SK-N-DZ (cell line): Measurements from ENCODE around the gene SLC49A3. TPM values are rescaled to one million over a fixed set of nuclear protein-coding genes. Genes with fewer than 3 reads are reported as not detected.
"Not testable (repeated sequence)": the region's sequence is repeated elsewhere in the genome, so short reads cannot be mapped to it uniquely, and the experiment has no call there.

ENCODE experiments used
- DNase-seq: peaks from one replicate; pipeline ENCODE4 v3.0.0-alpha.2; 2015; ENCODE audit warnings: low spot score
- polyA plus RNA-seq, 2 experiments: library from polyadenylated mRNA; depleted of rRNA; stranded (reverse); fragments of >200 nt; gene quantifications; 2 replicates each; pipeline ENCODE4 v1.2.3, GENCODE V29; 2014

The SLC49A3 gene
- polyA plus RNA-seq (2014; cell fraction: cytosol; rRNA removed), result not detected in 2 replicates
- polyA plus RNA-seq (2014; cell fraction: nucleus; rRNA removed), result not detected in 2 replicates

DNA sequence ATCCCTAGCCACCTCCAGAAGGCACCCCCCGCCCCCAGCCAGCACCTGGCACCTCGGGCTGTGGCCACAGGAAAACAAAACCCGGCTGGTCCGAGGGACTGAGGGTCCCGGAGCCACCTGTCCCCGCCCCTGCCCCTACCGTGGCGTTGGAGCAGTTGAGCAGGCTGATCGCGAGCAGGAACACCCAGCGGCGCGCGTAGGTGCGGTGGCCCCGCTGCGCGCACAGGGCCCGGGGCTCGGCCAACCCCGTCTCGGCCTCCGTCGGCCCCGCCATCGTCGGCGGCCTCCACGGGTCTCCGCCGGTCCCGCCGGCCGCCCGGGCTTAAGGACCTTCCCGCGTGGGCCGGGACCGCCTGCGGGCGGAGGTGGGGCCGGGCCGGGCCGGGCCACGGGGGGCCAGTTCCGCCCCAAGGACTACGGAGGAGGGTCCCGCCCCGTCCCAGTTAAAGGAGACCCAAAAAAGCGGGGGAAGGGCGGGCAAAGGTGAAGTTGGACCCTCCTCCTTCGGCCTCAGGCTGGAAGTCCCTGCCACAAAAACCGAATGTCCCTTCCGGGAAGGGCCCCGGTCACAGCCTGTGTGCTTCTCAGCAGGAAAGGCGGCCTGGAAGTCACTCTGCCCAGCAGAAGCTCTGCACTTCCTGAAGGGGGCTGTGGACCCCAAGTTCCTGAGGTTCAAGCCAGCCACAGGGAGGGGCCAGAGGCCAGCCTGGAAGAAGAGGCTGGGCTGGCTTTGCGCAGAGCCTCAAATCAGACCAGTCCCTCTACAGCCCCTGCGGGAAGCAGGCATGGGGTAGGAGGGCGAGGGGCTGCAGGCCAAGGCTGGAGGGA lies at the start of gene SLC49A3:
TSS of gene SLC49A3 (minus strand) at position 298 of the 828 bp plus-strand sequence. CDS start at position 274, 24 bp downstream.
- DNase-seq, result no peak

GRCh38 chr4:736561-736960 lies 47.6 kb upstream of the SLC49A3 start:
- not testable (repeated sequence) for DNase-seq

GRCh38 chr4:735583-735982 lies 46.6 kb upstream of the SLC49A3 start:
- no peak for DNase-seq

GRCh38 chr4:734951-735350 lies 46.0 kb upstream of the SLC49A3 start:
- no peak for DNase-seq

DNA sequence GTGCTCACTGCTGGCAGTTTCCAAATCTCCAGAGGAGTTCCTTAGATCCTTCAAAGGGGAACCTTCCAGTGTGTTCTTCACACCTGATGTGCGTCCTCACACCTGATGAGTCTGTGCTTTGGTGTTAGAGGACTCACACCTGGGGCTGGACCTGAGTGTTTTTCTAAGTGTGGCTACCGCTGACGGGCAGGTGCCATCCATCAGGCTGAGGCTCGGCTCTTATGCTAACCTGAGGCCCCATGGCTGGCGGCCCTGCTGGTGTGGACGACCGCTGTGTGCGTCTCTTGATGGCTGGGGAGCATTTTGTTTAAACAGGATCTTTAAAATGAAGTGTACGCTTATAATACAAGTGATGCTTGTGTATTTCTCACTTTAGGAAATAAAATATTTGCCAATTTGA lies 45.1 kb upstream of the SLC49A3 start:
- DNase-seq, result no peak

GRCh38 chr4:733631-733980 lies 44.7 kb upstream of the SLC49A3 start:
- DNase-seq, result no peak

DNA sequence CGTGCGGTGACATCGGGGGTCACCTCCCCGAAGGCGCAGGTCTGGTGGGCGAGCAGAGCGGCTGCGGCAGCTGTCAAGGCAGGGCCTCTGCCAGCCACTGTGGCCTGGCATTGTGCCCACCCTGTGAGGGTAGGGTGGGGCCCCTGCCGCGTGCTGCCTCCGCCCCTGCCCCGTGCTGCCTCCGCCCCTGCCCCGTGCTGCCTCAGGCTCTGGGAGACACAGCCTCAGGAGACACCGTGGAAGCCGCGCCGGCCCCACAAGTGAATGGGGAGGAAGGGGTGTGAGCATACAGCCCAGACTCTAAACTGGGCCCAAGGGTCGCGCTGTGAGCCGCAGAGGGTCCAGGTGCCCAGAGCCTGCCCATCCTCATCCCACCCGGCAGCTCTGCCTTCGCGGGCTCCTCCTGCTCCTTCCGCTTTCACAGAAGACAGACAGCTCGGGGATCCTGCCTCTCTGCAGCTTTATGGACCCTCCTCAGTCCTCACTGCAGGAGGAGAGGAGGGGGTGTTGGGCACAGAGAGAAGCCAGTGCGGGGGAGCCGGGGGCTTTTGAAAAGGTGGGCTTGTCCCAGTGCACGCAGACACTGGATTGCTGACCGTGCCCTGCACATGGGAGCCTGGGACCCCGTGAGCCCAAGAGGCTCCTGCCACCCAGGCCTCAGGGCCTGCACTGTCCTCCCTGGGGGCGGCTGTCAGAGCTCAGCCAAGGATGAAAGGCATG lies 44.1 kb upstream of the SLC49A3 start:
- DNase-seq, result no peak

DNA sequence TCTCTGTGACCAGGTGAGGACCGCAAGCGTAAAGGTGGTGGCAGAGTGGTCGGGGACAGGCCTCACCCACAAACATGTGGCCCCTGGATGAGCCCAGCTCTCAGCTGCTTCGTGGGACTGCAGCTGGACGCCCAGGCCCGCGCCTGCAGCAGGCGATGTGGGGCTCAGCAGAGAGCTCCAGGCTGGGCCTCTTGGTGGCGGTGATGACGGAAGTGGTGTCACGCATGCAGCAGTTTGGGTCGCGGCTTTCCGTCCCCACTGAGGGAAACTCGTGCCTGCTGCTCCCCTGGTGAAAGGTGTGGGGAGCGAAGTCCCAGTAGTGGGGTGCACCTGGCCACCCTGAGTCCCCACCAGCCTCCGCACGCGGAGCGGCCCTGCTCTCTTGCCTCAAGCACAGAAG lies 43.5 kb upstream of the SLC49A3 start:
- DNase-seq, result no peak

- not testable (repeated sequence) for DNase-seq
These were observed 43.0 kb upstream of the SLC49A3 start for GRCh38 chr4:731954-732353.

- not testable (repeated sequence) for DNase-seq
These were observed 42.3 kb upstream of the SLC49A3 start for GRCh38 chr4:730946-731904.

GRCh38 chr4:730511-730910 lies 41.6 kb upstream of the SLC49A3 start:
- no peak for DNase-seq

- no peak for DNase-seq
These were observed 40.7 kb upstream of the SLC49A3 start for GRCh38 chr4:729336-730315.

DNA sequence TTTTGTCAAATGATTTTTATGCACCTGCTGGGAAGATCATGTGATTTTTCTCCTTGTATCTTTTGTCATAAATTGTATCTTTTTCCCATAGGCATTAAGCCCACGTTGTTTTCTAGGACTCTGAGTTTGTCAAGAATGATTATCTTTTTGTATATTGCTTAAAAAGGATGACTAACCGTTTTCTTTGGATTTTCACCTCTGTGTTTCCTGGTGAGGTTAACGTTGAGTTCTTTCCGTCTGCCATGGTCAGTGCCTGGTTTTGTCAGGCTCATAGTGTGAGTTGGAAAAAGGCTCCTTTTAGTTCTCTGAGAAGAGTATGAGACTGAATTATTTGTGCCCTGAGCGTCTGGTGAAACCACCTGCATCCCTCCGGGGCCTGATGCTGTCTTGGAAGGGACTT lies 38.6 kb upstream of the SLC49A3 start:
- DNase-seq, result no peak

DNA sequence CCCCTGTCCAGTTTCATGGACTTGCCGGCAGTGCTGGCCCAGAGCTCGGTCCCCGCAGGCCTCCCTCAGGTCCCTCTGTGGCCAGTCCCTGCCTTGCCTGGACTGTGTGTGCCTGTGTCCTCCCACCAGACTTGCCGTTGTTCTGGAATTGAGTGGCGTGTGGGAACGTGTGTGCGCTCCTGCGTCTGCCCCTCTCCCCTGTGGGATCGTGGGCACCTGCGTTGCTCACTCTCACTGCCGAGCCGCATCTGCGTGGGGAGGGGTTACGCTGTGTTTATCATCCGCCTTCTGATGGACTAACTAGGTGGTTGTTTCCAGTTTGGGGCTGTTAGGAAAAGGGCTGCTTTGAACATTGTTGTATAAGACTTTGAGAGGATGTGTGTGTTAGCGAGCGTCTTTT lies 37.9 kb upstream of the SLC49A3 start:
- no peak for DNase-seq

GRCh38 chr4:726235-726787 lies 37.4 kb upstream of the SLC49A3 start:
- no peak for DNase-seq

GRCh38 chr4:725391-726234 lies 36.7 kb upstream of the SLC49A3 start:
- no peak for DNase-seq

GRCh38 chr4:723751-724530 lies 35.0 kb upstream of the SLC49A3 start:
- no peak for DNase-seq

- DNase-seq, result no peak
These were observed 34.0 kb upstream of the SLC49A3 start for GRCh38 chr4:722851-723360.
